Measurements from ENCODE around the gene ARHGAP12. TPM values are rescaled to one million over a fixed set of nuclear protein-coding genes. Genes with fewer than 3 reads are reported as not detected.

ARHGAP12 gene
- total RNA-seq, 1 donor from 2014 or later, result 61.6 TPM

GRCh38 chr10:31936933-31937332, 8.3 kb upstream of the ARHGAP12 start:
- Histone ChIP-seq H3K27me3 (ENCODE audit: control insufficient read depth in 3 of 3, insufficient read depth in 3 of 3, low read length in 3 of 3) (no peaks in the 10 kb centered on the region), H3K27ac (ENCODE audit: low read depth, low read length) (no peak overlapping the region)

GRCh38 chr10:31936086-31936485, 7.5 kb upstream of the ARHGAP12 start:
- Histone ChIP-seq H3K27me3 (ENCODE audit: control insufficient read depth in 3 of 3, insufficient read depth in 3 of 3, low read length in 3 of 3) (no peaks in the 10 kb centered on the region), H3K9me3 (ENCODE audit: control insufficient read depth in 3 of 3, low read length in 3 of 3) (no peaks in the 10 kb centered on the region), H3K4me3 (ENCODE audit: low read length in 3 of 3) (no peak overlapping the region), H3K36me3 (ENCODE audit: control insufficient read depth in 3 of 3, insufficient read depth in 3 of 3, low read length in 3 of 3) (no peaks in the 10 kb centered on the region), H3K9ac (ENCODE audit: low read depth in 1 of 3, low read length in 3 of 3) (no peak overlapping the region), H3K4me1 (ENCODE audit: control insufficient read depth in 3 of 3, insufficient read depth in 3 of 3, low read length in 3 of 3) (peaks cover 0 to 2% (median under 1%) of the 10 kb centered on the region in 3 donors), H3K27ac (ENCODE audit: low read depth, low read length) (no peak overlapping the region)

More at GRCh38 chr10:31936933-31937332, 8.3 kb upstream of the ARHGAP12 start:
- Histone ChIP-seq H3K4me3 (ENCODE audit: low read length in 3 of 3) (no peak overlapping the region), H3K36me3 (ENCODE audit: control insufficient read depth in 3 of 3, insufficient read depth in 3 of 3, low read length in 3 of 3) (no peaks in the 10 kb centered on the region), H3K9ac (ENCODE audit: low read depth in 1 of 3, low read length in 3 of 3) (no peak overlapping the region), H3K9me3 (ENCODE audit: control insufficient read depth in 3 of 3, low read length in 3 of 3) (no peaks in the 10 kb centered on the region), H3K4me1 (ENCODE audit: control insufficient read depth in 3 of 3, insufficient read depth in 3 of 3, low read length in 3 of 3) (peaks cover 0 to 2% (median 0%) of the 10 kb centered on the region in 3 donors)

- Histone ChIP-seq H3K9me3 (ENCODE audit: control insufficient read depth in 3 of 3, low read length in 3 of 3) (no peaks in the 10 kb centered on the region), H3K27ac (ENCODE audit: low read depth, low read length) (no peak overlapping the region), H3K4me1 (ENCODE audit: control insufficient read depth in 3 of 3, insufficient read depth in 3 of 3, low read length in 3 of 3) (peaks cover 0 to 4% (median 2%) of the 10 kb centered on the region in 3 donors), H3K27me3 (ENCODE audit: control insufficient read depth in 3 of 3, insufficient read depth in 3 of 3, low read length in 3 of 3) (no peaks in the 10 kb centered on the region), H3K36me3 (ENCODE audit: control insufficient read depth in 3 of 3, insufficient read depth in 3 of 3, low read length in 3 of 3) (no peaks in the 10 kb centered on the region), H3K4me3 (ENCODE audit: low read length in 3 of 3) (no peak overlapping the region), H3K9ac (ENCODE audit: low read depth in 1 of 3, low read length in 3 of 3) (no peak overlapping the region)
Observed at GRCh38 chr10:31935678-31936077, 7.0 kb upstream of the ARHGAP12 start.

- Histone ChIP-seq H3K9ac (ENCODE audit: low read depth in 1 of 3, low read length in 3 of 3) (no peak overlapping the region), H3K27ac (ENCODE audit: low read depth, low read length) (no peak overlapping the region)
Observed at GRCh38 chr10:31932838-31933237, 4.2 kb upstream of the ARHGAP12 start.

GRCh38 chr10:31930856-31931255, 2.2 kb upstream of the ARHGAP12 start:
- peak overlapping the region; percentile 91 to 96 (median 96) for H3K9ac ChIP-seq (ENCODE audit: low read depth in 1 of 3, low read length in 3 of 3)
- H3K4me1 ChIP-seq (ENCODE audit: control insufficient read depth in 3 of 3, insufficient read depth in 3 of 3, low read length in 3 of 3), result peaks cover 8 to 24% (median 24%) of the 10 kb centered on the region in 3 donors
- H3K9me3 ChIP-seq (ENCODE audit: control insufficient read depth in 3 of 3, low read length in 3 of 3), result no peaks in the 10 kb centered on the region
- H3K27me3 ChIP-seq (ENCODE audit: control insufficient read depth in 3 of 3, insufficient read depth in 3 of 3, low read length in 3 of 3), result no peaks in the 10 kb centered on the region
- no peaks in the 10 kb centered on the region for H3K36me3 ChIP-seq (ENCODE audit: control insufficient read depth in 3 of 3, insufficient read depth in 3 of 3, low read length in 3 of 3)
- peak overlapping the region in 1 of 3 donors; percentile 93 for H3K4me3 ChIP-seq (ENCODE audit: low read length in 3 of 3)
- H3K27ac ChIP-seq (ENCODE audit: low read depth, low read length), result peak overlapping the region; percentile 96

More at GRCh38 chr10:31932838-31933237, 4.2 kb upstream of the ARHGAP12 start:
- Histone ChIP-seq H3K4me3 (ENCODE audit: low read length in 3 of 3) (no peak overlapping the region), H3K27me3 (ENCODE audit: control insufficient read depth in 3 of 3, insufficient read depth in 3 of 3, low read length in 3 of 3) (no peaks in the 10 kb centered on the region), H3K36me3 (ENCODE audit: control insufficient read depth in 3 of 3, insufficient read depth in 3 of 3, low read length in 3 of 3) (no peaks in the 10 kb centered on the region), H3K9me3 (ENCODE audit: control insufficient read depth in 3 of 3, low read length in 3 of 3) (no peaks in the 10 kb centered on the region), H3K4me1 (ENCODE audit: control insufficient read depth in 3 of 3, insufficient read depth in 3 of 3, low read length in 3 of 3) (peaks cover 3 to 15% (median 9%) of the 10 kb centered on the region in 3 donors)

GRCh38 chr10:31930023-31930751, 1.6 kb upstream of the ARHGAP12 start:
- Histone ChIP-seq H3K36me3 (ENCODE audit: control insufficient read depth in 3 of 3, insufficient read depth in 3 of 3, low read length in 3 of 3) (no peaks in the 10 kb centered on the region), H3K4me1 (ENCODE audit: control insufficient read depth in 3 of 3, insufficient read depth in 3 of 3, low read length in 3 of 3) (peaks cover 8 to 24% (median 24%) of the 10 kb centered on the region in 3 donors), H3K27me3 (ENCODE audit: control insufficient read depth in 3 of 3, insufficient read depth in 3 of 3, low read length in 3 of 3) (no peaks in the 10 kb centered on the region), H3K9ac (ENCODE audit: low read depth in 1 of 3, low read length in 3 of 3) (peak overlapping the region; percentile 91 to 96 (median 96)), H3K9me3 (ENCODE audit: control insufficient read depth in 3 of 3, low read length in 3 of 3) (no peaks in the 10 kb centered on the region), H3K27ac (ENCODE audit: low read depth, low read length) (peak overlapping the region; percentile 96), H3K4me3 (ENCODE audit: low read length in 3 of 3) (peak overlapping the region; percentile 91 to 93 (median 92))

- Histone ChIP-seq H3K36me3 (ENCODE audit: control insufficient read depth in 3 of 3, insufficient read depth in 3 of 3, low read length in 3 of 3) (no peaks in the 10 kb centered on the region), H3K9me3 (ENCODE audit: control insufficient read depth in 3 of 3, low read length in 3 of 3) (no peaks in the 10 kb centered on the region), H3K4me1 (ENCODE audit: control insufficient read depth in 3 of 3, insufficient read depth in 3 of 3, low read length in 3 of 3) (peaks cover 8 to 24% (median 24%) of the 10 kb centered on the region in 3 donors), H3K27me3 (ENCODE audit: control insufficient read depth in 3 of 3, insufficient read depth in 3 of 3, low read length in 3 of 3) (no peaks in the 10 kb centered on the region), H3K4me3 (ENCODE audit: low read length in 3 of 3) (peak overlapping the region; percentile 91 to 93 (median 92)), H3K27ac (ENCODE audit: low read depth, low read length) (peak overlapping the region; percentile 96), H3K9ac (ENCODE audit: low read depth in 1 of 3, low read length in 3 of 3) (peak overlapping the region; percentile 91 to 96 (median 96))
Observed at GRCh38 chr10:31929261-31930022, 811 bp upstream of the ARHGAP12 start.

- no peaks in the 10 kb centered on the region for H3K27me3 ChIP-seq (ENCODE audit: control insufficient read depth in 3 of 3, insufficient read depth in 3 of 3, low read length in 3 of 3)
- peak overlapping the region; percentile 96 for H3K27ac ChIP-seq (ENCODE audit: low read depth, low read length)
- H3K4me1 ChIP-seq (ENCODE audit: control insufficient read depth in 3 of 3, insufficient read depth in 3 of 3, low read length in 3 of 3), result peaks cover 8 to 24% (median 24%) of the 10 kb centered on the region in 3 donors
- no peaks in the 10 kb centered on the region for H3K36me3 ChIP-seq (ENCODE audit: control insufficient read depth in 3 of 3, insufficient read depth in 3 of 3, low read length in 3 of 3)
- peak overlapping the region; percentile 75 to 92 (median 78) for H3K9ac ChIP-seq (ENCODE audit: low read depth in 1 of 3, low read length in 3 of 3)
- H3K4me3 ChIP-seq (ENCODE audit: low read length in 3 of 3), result peak overlapping the region; percentile 85 to 92 (median 91)
- H3K9me3 ChIP-seq (ENCODE audit: control insufficient read depth in 3 of 3, low read length in 3 of 3), result no peaks in the 10 kb centered on the region
Observed at GRCh38 chr10:31927884-31928548, 615 bp downstream of the ARHGAP12 start.

- Histone ChIP-seq H3K4me3 (ENCODE audit: low read length in 3 of 3) (peak overlapping the region; percentile 85 to 92 (median 91)), H3K9me3 (ENCODE audit: control insufficient read depth in 3 of 3, low read length in 3 of 3) (no peaks in the 10 kb centered on the region), H3K27me3 (ENCODE audit: control insufficient read depth in 3 of 3, insufficient read depth in 3 of 3, low read length in 3 of 3) (no peaks in the 10 kb centered on the region), H3K27ac (ENCODE audit: low read depth, low read length) (peak overlapping the region; percentile 62), H3K4me1 (ENCODE audit: control insufficient read depth in 3 of 3, insufficient read depth in 3 of 3, low read length in 3 of 3) (peaks cover 8 to 26% (median 24%) of the 10 kb centered on the region in 3 donors), H3K36me3 (ENCODE audit: control insufficient read depth in 3 of 3, insufficient read depth in 3 of 3, low read length in 3 of 3) (no peaks in the 10 kb centered on the region), H3K9ac (ENCODE audit: low read depth in 1 of 3, low read length in 3 of 3) (peak overlapping the region; percentile 75 to 92 (median 78))
Observed at GRCh38 chr10:31927565-31927883, 1.1 kb downstream of the ARHGAP12 start.
